IMR-90 (cell line): ENCODE data around the gene CFAP298. TPM values are rescaled to one million over a fixed set of nuclear protein-coding genes. Genes with fewer than 3 reads are reported as not detected.

Source experiments
- ATAC-seq: fragments of 200-7000 bp; cut with Tn5 transposase; 2 replicates; pipeline ENCODE4 v1.9.1; 2020; ENCODE audit warnings: low read depth, mild to moderate bottlenecking, moderate library complexity
- BruUV-seq: library from RNA; stranded (reverse); fragments of 400-500 nt; replicated peaks from 2 replicates; lab custom pipeline; 2021; lab: Mats Ljungman, UMichigan
- CTCF ChIA-PET: fragments of 300-600 bp; formaldehyde crosslinking; extraction: SDS; loops from one replicate; lab custom pipeline; 2021; ENCODE audit warnings: antibody characterized with exemption; lab: Yijun Ruan, JAX
- POLR2A ChIA-PET: fragments of 300-600 bp; sonication (Branson Sonifier 250); formaldehyde crosslinking; loops from one replicate; lab custom pipeline; 2022; ENCODE audit warnings: antibody characterized with exemption; ENCODE audit not compliant: unreplicated experiment; lab: Charles Lee
- DNase-seq: peaks from one replicate; pipeline ENCODE4 v3.0.0; 2013
- H2AFZ ChIP-seq: replicated peaks from 2 replicates; pipeline ENCODE3; 2013; ENCODE audit warnings: low read length, mild to moderate bottlenecking; ENCODE audit not compliant: poor library complexity
- H2AK5ac ChIP-seq: 2 replicates; pipeline ENCODE4 v1.6.1; 2013; ENCODE audit warnings: low read depth, low read length, inconsistent platforms
- H2AK9ac ChIP-seq: replicated peaks from 2 replicates; pipeline ENCODE3; 2013; ENCODE audit warnings: mild to moderate bottlenecking, low read depth, low read length, moderate library complexity; ENCODE audit not compliant: poor library complexity
- H2BK120ac ChIP-seq: 2 replicates; pipeline ENCODE4 v1.6.1; 2013; ENCODE audit warnings: low read depth, low read length, inconsistent platforms
- H2BK15ac ChIP-seq: 3 replicates; pipeline ENCODE4 v1.6.1; 2013; ENCODE audit warnings: low read depth, low read length, inconsistent platforms
- H2BK20ac ChIP-seq: 2 replicates; pipeline ENCODE4 v1.6.1; 2013; ENCODE audit warnings: low read depth, mild to moderate bottlenecking, inconsistent platforms, low read length, moderate library complexity
- H2BK5ac ChIP-seq: 2 replicates; pipeline ENCODE4 v1.6.1; 2013; ENCODE audit warnings: mild to moderate bottlenecking, low read depth, low read length, inconsistent platforms; ENCODE audit not compliant: poor library complexity, severe bottlenecking
- H3K14ac ChIP-seq: replicated peaks from 2 replicates; pipeline ENCODE4 v1.6.1; 2013; ENCODE audit warnings: low read depth, low read length, inconsistent platforms
- H3K18ac ChIP-seq: 2 replicates; pipeline ENCODE4 v1.6.1; 2013; ENCODE audit warnings: low read depth, low read length, control low read depth
- H3K23ac ChIP-seq: 2 replicates; pipeline ENCODE4 v1.6.1; 2013; ENCODE audit warnings: low read depth, low read length, inconsistent platforms
- H3K27ac ChIP-seq: 2 replicates; pipeline ENCODE4 v1.5.1; 2013; ENCODE audit warnings: mild to moderate bottlenecking, control low read depth, low read length; ENCODE audit not compliant: insufficient read depth
- H3K27me3 ChIP-seq: 2 replicates; pipeline ENCODE4 v1.6.1; 2013; ENCODE audit warnings: low read length; ENCODE audit not compliant: control insufficient read depth, insufficient read depth
- H3K36me3 ChIP-seq: 2 replicates; pipeline ENCODE4 v1.6.1; 2013; ENCODE audit warnings: low read length, mixed read lengths; ENCODE audit not compliant: control insufficient read depth, insufficient read depth
- H3K4ac ChIP-seq: 2 replicates; pipeline ENCODE4 v1.6.1; 2013; ENCODE audit warnings: low read depth, low read length, inconsistent platforms
- H3K4me1 ChIP-seq: 2 replicates; pipeline ENCODE4 v1.6.1; 2013; ENCODE audit warnings: low read length, mixed read lengths; ENCODE audit not compliant: control insufficient read depth, insufficient read depth
- H3K4me2 ChIP-seq: 2 replicates; pipeline ENCODE4 v1.6.1; 2013; ENCODE audit warnings: low read depth, mild to moderate bottlenecking, control low read depth, low read length, moderate library complexity
- H3K4me3 ChIP-seq: 2 replicates; pipeline ENCODE4 v1.5.1; 2013; ENCODE audit warnings: low read depth, mild to moderate bottlenecking, control low read depth, low read length, moderate library complexity; ENCODE audit not compliant: insufficient read depth
- H3K56ac ChIP-seq: 2 replicates; pipeline ENCODE4 v1.6.1; 2013; ENCODE audit warnings: low read length, inconsistent platforms; ENCODE audit not compliant: insufficient read depth; ENCODE audit errors: extremely low read depth
- H3K79me1 ChIP-seq, 2 experiments: 2 replicates each; pipeline ENCODE4 v1.6.1; 2013; ENCODE audit warnings: low read length in 2 of 2, inconsistent platforms in 1 of 2, low read depth in 1 of 2
- H3K9ac ChIP-seq: 2 replicates; pipeline ENCODE4 v1.6.1; 2013; ENCODE audit warnings: low read depth, low read length, control low read depth
- H3K9me1 ChIP-seq: 2 replicates; pipeline ENCODE4 v1.6.1; 2013; ENCODE audit warnings: low read length, inconsistent platforms; ENCODE audit not compliant: insufficient read depth
- H3K9me3 ChIP-seq: 2 replicates; pipeline ENCODE4 v1.6.1; 2013; ENCODE audit warnings: low read length; ENCODE audit not compliant: control insufficient read depth, insufficient read depth
- H4K20me1 ChIP-seq: 2 replicates; pipeline ENCODE4 v1.6.1; 2013; ENCODE audit warnings: low read length, inconsistent platforms; ENCODE audit not compliant: insufficient read depth
- H4K5ac ChIP-seq: 2 replicates; pipeline ENCODE4 v1.6.1; 2013; ENCODE audit warnings: mild to moderate bottlenecking, low read depth, low read length, control low read depth
- H4K8ac ChIP-seq, 2 experiments: 2 replicates each; pipeline ENCODE4 v1.6.1; 2013; ENCODE audit warnings: low read depth in 2 of 2, low read length in 2 of 2, control low read depth in 1 of 2, inconsistent platforms in 1 of 2
- H4K91ac ChIP-seq: 2 replicates; pipeline ENCODE4 v1.6.1; 2013; ENCODE audit warnings: low read depth, low read length, inconsistent platforms; ENCODE audit not compliant: insufficient read depth
- BHLHE40 ChIP-seq: fragments of 150-350 bp; IDR thresholded peaks from 2 replicates; pipeline ENCODE4 v1.6.1; 2016; ENCODE audit warnings: mild to moderate bottlenecking, low read depth, low read length
- ELK1 ChIP-seq: fragments of 150-350 bp; IDR thresholded peaks from 2 replicates; pipeline ENCODE4 v1.6.1; 2016; ENCODE audit warnings: low read depth, mild to moderate bottlenecking, low read length, moderate library complexity, borderline replicate concordance
- MAZ ChIP-seq: IDR thresholded peaks from 2 replicates; pipeline ENCODE4 v1.6.1; 2012; ENCODE audit warnings: low read depth, mild to moderate bottlenecking, low read length, improper control_type of control experiment, moderate library complexity, borderline replicate concordance
- MXI1 ChIP-seq: IDR thresholded peaks from 2 replicates; pipeline ENCODE4 v1.6.1; 2012; ENCODE audit warnings: low read depth, mild to moderate bottlenecking, low read length, moderate library complexity, borderline replicate concordance
- NFE2L2 ChIP-seq: fragments of 150-350 bp; IDR thresholded peaks from 2 replicates; pipeline ENCODE4 v1.6.1; 2016; ENCODE audit warnings: low read depth, mild to moderate bottlenecking, low read length
- POLR2A ChIP-seq: IDR thresholded peaks from 2 replicates; pipeline ENCODE4 v1.6.1; 2012; ENCODE audit warnings: mild to moderate bottlenecking, low read depth, low read length
- RAD21 ChIP-seq: IDR thresholded peaks from 2 replicates; pipeline ENCODE4 v1.6.1; 2012; ENCODE audit warnings: low read length, improper control_type of control experiment
- RCOR1 ChIP-seq: IDR thresholded peaks from 2 replicates; pipeline ENCODE4 v1.6.1; 2012; ENCODE audit warnings: mild to moderate bottlenecking, low read length, improper control_type of control experiment; ENCODE audit not compliant: insufficient replicate concordance
- RFX5 ChIP-seq: IDR thresholded peaks from 2 replicates; pipeline ENCODE4 v1.8.0; 2012; ENCODE audit warnings: low read depth, mild to moderate bottlenecking, low read length, moderate library complexity
- SMC3 ChIP-seq: fragments of 150-350 bp; IDR thresholded peaks from 2 replicates; pipeline ENCODE4 v1.6.1; 2016; ENCODE audit warnings: low read depth, mild to moderate bottlenecking, antibody characterized with exemption, low read length, moderate library complexity
- WGBS, 2 experiments: methylation state at CpG; one replicate each; pipeline versions ENCODE4 v1.1.5 to v1.1.7; 2013; ENCODE audit warnings: missing lambda C conversion rate in 2 of 2; ENCODE audit not compliant: insufficient read length in 1 of 2; ENCODE audit errors: extremely low coverage in 2 of 2; 5-methylcytosine and 5-hydroxymethylcytosine counted together
- dilution Hi-C: fragments of 300-500 bp; cut with HindIII; formaldehyde crosslinking; loops from one replicate; pipeline ENCODE4 v1.14.3; 2018; ENCODE audit warnings: low sequenced_read_pairs; ENCODE audit not compliant: unreplicated experiment
- in situ Hi-C: fragments of 300-500 bp; cut with MboI; formaldehyde crosslinking; loops from 3 replicates; pipeline ENCODE4 v1.14.3; 2019; ENCODE audit warnings: low sequenced_read_pairs, inconsistent platforms, mixed read lengths
- intact Hi-C: fragments of 100-400 bp; cut with micrococcal nuclease; formaldehyde crosslinking; loops from 2 replicates; pipeline ENCODE4 v1.10.0; 2022
- polyA plus RNA-seq, 3 experiments: library from polyadenylated mRNA; depleted of rRNA; stranded (reverse); fragments of >200 nt; gene quantifications; 2 replicates each; pipeline ENCODE4 v1.2.3, GENCODE V29; 2012; ENCODE audit warnings: low replicate concordance in 1 of 3
- total RNA-seq: library from RNA; depleted of rRNA; stranded (reverse); fragments of >200 nt; gene quantifications from 2 replicates; pipeline ENCODE4 v1.2.3, GENCODE V29; 2012
- TF ChIP-seq, protein P1 (sequence below): fragments of 150-350 bp; IDR thresholded peaks from 2 replicates; pipeline ENCODE4 v1.6.1; 2017; ENCODE audit warnings: mild to moderate bottlenecking, antibody characterized with exemption, low read length, low read depth

The CFAP298 gene
- total and polyA plus RNA-seq, 2 of the 4 experiments (the other 2 are of a cell fraction): 8.1 to 25.7 TPM

- in situ Hi-C loops: no loop called here
- POLR2A ChIA-PET: no interaction called here
- no peaks in the 10 kb centered on the region for H3K36me3 ChIP-seq
Measured at GRCh38 chr21:32580949-32581348, 31.2 kb downstream of the CFAP298 start.

More at GRCh38 chr21:32580949-32581348, 31.2 kb downstream of the CFAP298 start:
- TF ChIP-seq, protein P1, sequence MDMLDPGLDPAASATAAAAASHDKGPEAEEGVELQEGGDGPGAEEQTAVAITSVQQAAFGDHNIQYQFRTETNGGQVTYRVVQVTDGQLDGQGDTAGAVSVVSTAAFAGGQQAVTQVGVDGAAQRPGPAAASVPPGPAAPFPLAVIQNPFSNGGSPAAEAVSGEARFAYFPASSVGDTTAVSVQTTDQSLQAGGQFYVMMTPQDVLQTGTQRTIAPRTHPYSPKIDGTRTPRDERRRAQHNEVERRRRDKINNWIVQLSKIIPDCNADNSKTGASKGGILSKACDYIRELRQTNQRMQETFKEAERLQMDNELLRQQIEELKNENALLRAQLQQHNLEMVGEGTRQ: no peak
- TF ChIP-seq ELK1 (no peak), POLR2A (no peak), BHLHE40 (no peak), RCOR1 (no peak), MXI1 (no peak), NFE2L2 (no peak), RAD21 (no peak), RFX5 (no peak), SMC3 (no peak), MAZ (no peak)
- Histone ChIP-seq H4K20me1 (no peaks in the 10 kb centered on the region), H3K18ac (no peak overlapping the region), H2AK9ac (no peak overlapping the region), H3K56ac (no peak overlapping the region), H3K27ac (no peak overlapping the region), H2BK5ac (no peak overlapping the region), H3K9me1 (no peaks in the 10 kb centered on the region), H2BK20ac (no peak overlapping the region), H3K79me1 (no peaks in the 10 kb centered on the region), H3K9ac (no peak overlapping the region), H3K4ac (no peak overlapping the region), H3K4me3 (no peak overlapping the region), H2BK15ac (no peak overlapping the region), H4K91ac (no peak overlapping the region), H2AFZ (peak overlapping the region; percentile 21), H3K23ac (no peak overlapping the region), H3K14ac (no peak overlapping the region), H2BK120ac (no peak overlapping the region), H3K4me2 (no peak overlapping the region), H3K27me3 (peaks cover 37% of the 10 kb centered on the region), H3K4me1 (no peaks in the 10 kb centered on the region), H4K5ac (no peak overlapping the region), H2AK5ac (no peak overlapping the region), H3K9me3 (no peaks in the 10 kb centered on the region), H4K8ac (no peak overlapping the region)
- no peak for DNase-seq
- no peak for ATAC-seq
- no TSS peak for BruUV-seq
- WGBS, 2 experiments: no CpG with 5 or more reads among the region's 13 CpGs
- intact Hi-C loops: no loop called here
- dilution Hi-C loops: no loop called here
- CTCF ChIA-PET: interaction anchor here (0.5 kb wide), 1 partner anchor 65 kb away, joined by 3 read pairs; no protein-coding TSS in a partner anchor
